HEK293 (cell line): ENCODE measurements around the gene NUDT9.

ENCODE experiments used
- CTCF ChIA-PET: fragments of 350-600 bp; formaldehyde crosslinking; extraction: SDS; loops from one replicate; lab custom pipeline; 2021; ENCODE audit warnings: antibody characterized with exemption; lab: Yijun Ruan, JAX
- POLR2A ChIA-PET: fragments of 300-600 bp; formaldehyde crosslinking; extraction: SDS; loops from one replicate; lab custom pipeline; 2020; ENCODE audit warnings: antibody characterized with exemption, inconsistent platforms; lab: Yijun Ruan, JAX
- H3K27ac ChIP-seq: fragments of 200-500 bp; sonication (Bioruptor generic); 2 replicates; pipeline ENCODE4 v1.5.1; 2014; ENCODE audit warnings: low read depth, low read length, control low read depth, inconsistent platforms; ENCODE audit errors: extremely low read depth
- H3K36me3 ChIP-seq, 2 experiments: fragments of 200-500 bp in 1 of 2; sonication (Bioruptor generic) in 1 of 2; 1 replicate in 1 of 2; 2 replicates in 1 of 2; pipeline ENCODE4 v1.5.1; 2014 to 2017; ENCODE audit warnings: inconsistent platforms in 2 of 2, low read length in 2 of 2; ENCODE audit not compliant: control insufficient read depth in 2 of 2, insufficient read depth in 1 of 2
- H3K4me1 ChIP-seq: fragments of 200-500 bp; sonication (Bioruptor generic); 2 replicates; pipeline ENCODE4 v1.5.1; 2014; ENCODE audit warnings: mild to moderate bottlenecking, low read length, inconsistent platforms; ENCODE audit not compliant: control insufficient read depth, insufficient read depth
- H3K4me3 ChIP-seq: 2 replicates; pipeline ENCODE4 v1.5.1; 2011; ENCODE audit warnings: low read depth, mild to moderate bottlenecking, control low read depth, low read length, moderate library complexity
- H3K9me3 ChIP-seq: fragments of 200-500 bp; sonication (Bioruptor generic); 2 replicates; pipeline ENCODE4 v1.5.1; 2014; ENCODE audit warnings: low read depth, low read length, inconsistent platforms; ENCODE audit not compliant: control insufficient read depth, insufficient read depth
- GFI1B ChIP-seq: fragments of 450-650 bp; formaldehyde crosslinking; IDR thresholded peaks from 2 replicates; pipeline ENCODE4 v1.5.1; 2016; ENCODE audit warnings: missing biosample characterization, missing genetic modification characterization
- GLIS2 ChIP-seq: fragments of 450-650 bp; formaldehyde crosslinking; IDR thresholded peaks from 2 replicates; pipeline ENCODE4 v1.5.1; 2016; ENCODE audit warnings: missing biosample characterization, missing genetic modification characterization
- KLF17 ChIP-seq: fragments of 450-650 bp; formaldehyde crosslinking; IDR thresholded peaks from 2 replicates; pipeline ENCODE4 v1.5.1; 2016; ENCODE audit warnings: missing biosample characterization, missing genetic modification characterization
- MYNN ChIP-seq: fragments of 450-650 bp; formaldehyde crosslinking; IDR thresholded peaks from 2 replicates; pipeline ENCODE4 v1.5.1; 2016; ENCODE audit warnings: missing biosample characterization, missing genetic modification characterization, borderline replicate concordance
- PRDM4 ChIP-seq: fragments of 450-650 bp; formaldehyde crosslinking; IDR thresholded peaks from 2 replicates; pipeline ENCODE4 v1.5.1; 2017; ENCODE audit warnings: missing biosample characterization, missing genetic modification characterization
- ZBTB1 ChIP-seq: fragments of 450-650 bp; formaldehyde crosslinking; IDR thresholded peaks from 2 replicates; pipeline ENCODE4 v1.5.1; 2016; ENCODE audit warnings: missing biosample characterization, missing genetic modification characterization
- ZBTB26 ChIP-seq: fragments of 450-650 bp; formaldehyde crosslinking; optimal IDR thresholded peaks from 2 replicates; pipeline ENCODE3; 2016; ENCODE audit warnings: missing biosample characterization, mild to moderate bottlenecking, missing genetic modification characterization
- ZFP3 ChIP-seq: fragments of 450-650 bp; formaldehyde crosslinking; IDR thresholded peaks from 2 replicates; pipeline ENCODE4 v1.5.1; 2016; ENCODE audit warnings: low read depth, missing biosample characterization, missing genetic modification characterization
- ZFP69B ChIP-seq: fragments of 450-650 bp; formaldehyde crosslinking; IDR thresholded peaks from 2 replicates; pipeline ENCODE4 v1.5.1; 2016; ENCODE audit warnings: missing biosample characterization, missing genetic modification characterization
- ZNF140 ChIP-seq: fragments of 450-650 bp; formaldehyde crosslinking; IDR thresholded peaks from 2 replicates; pipeline ENCODE4 v1.5.1; 2016; ENCODE audit warnings: missing biosample characterization, missing genetic modification characterization
- ZNF335 ChIP-seq: fragments of 450-650 bp; formaldehyde crosslinking; conservative IDR thresholded peaks from 2 replicates; pipeline ENCODE4 v1.5.1; 2016; ENCODE audit warnings: missing biosample characterization, missing genetic modification characterization
- ZNF366 ChIP-seq: fragments of 450-650 bp; formaldehyde crosslinking; conservative IDR thresholded peaks from 2 replicates; pipeline ENCODE4 v1.5.1; 2016; ENCODE audit warnings: missing biosample characterization, missing genetic modification characterization
- ZNF398 ChIP-seq: fragments of 450-650 bp; formaldehyde crosslinking; IDR thresholded peaks from 2 replicates; pipeline ENCODE4 v1.5.1; 2017; ENCODE audit warnings: missing biosample characterization, missing genetic modification characterization
- ZNF580 ChIP-seq: fragments of 450-650 bp; formaldehyde crosslinking; IDR thresholded peaks from 2 replicates; pipeline ENCODE4 v1.5.1; 2016; ENCODE audit warnings: missing biosample characterization, missing genetic modification characterization
- ZNF629 ChIP-seq: fragments of 450-650 bp; formaldehyde crosslinking; IDR thresholded peaks from 2 replicates; pipeline ENCODE4 v1.5.1; 2017; ENCODE audit warnings: missing biosample characterization, missing genetic modification characterization
- ZNF707 ChIP-seq: fragments of 450-650 bp; formaldehyde crosslinking; IDR thresholded peaks from 2 replicates; pipeline ENCODE4 v1.5.1; 2016; ENCODE audit warnings: missing biosample characterization, missing genetic modification characterization
- ZNF777 ChIP-seq: fragments of 450-650 bp; formaldehyde crosslinking; IDR thresholded peaks from 2 replicates; pipeline ENCODE4 v1.5.1; 2017; ENCODE audit warnings: missing biosample characterization, missing genetic modification characterization, borderline replicate concordance

The NUDT9 gene

GRCh38 chr4:87420276-87420830 lies 2.0 kb upstream of the NUDT9 start (continued):
- no peak for TF ChIP-seq KLF17 (tag by site-specific recombination)
- TF ChIP-seq, all 188 proteins: peak for 0

- Histone ChIP-seq H3K9me3 (no peaks in the 10 kb centered on the region), H3K4me3 (peak overlapping the region; percentile 71), H3K27ac (peak overlapping the region; percentile 88), H3K4me1 (no peaks in the 10 kb centered on the region), H3K36me3 (no peaks in the 10 kb centered on the region)
- ChIA-PET CTCF (interaction anchor here (1.2 kb wide), 1 partner anchor 47 kb away, joined by 3 read pairs; no protein-coding TSS in a partner anchor), POLR2A (interaction anchor here (0.6 to 1.4 kb wide), 4 partner anchors 13 to 401 kb away, joined by 3 to 22 read pairs (median 7); partner anchors contain the start of gene HSD17B11)
- TF ChIP-seq ZBTB26 (tag by site-specific recombination) (no peak), GFI1B (tag by site-specific recombination) (no peak), ZNF707 (tag by site-specific recombination) (no peak), ZNF580 (tag by site-specific recombination) (no peak), GLIS2 (tag by site-specific recombination) (no peak), ZNF398 (tag by site-specific recombination) (peak; percentile 35; the same call in 1 of the 2 replicates), ZFP3 (no peak), ZNF366 (peak; percentile 13; the same call in 1 of the 2 replicates), ZNF777 (tag by site-specific recombination) (no peak), ZFP69B (tag by site-specific recombination) (no peak), ZNF335 (tag by site-specific recombination) (peak; percentile 46), ZNF140 (tag by site-specific recombination) (no peak), ZBTB1 (tag by site-specific recombination) (no peak), ZNF629 (tag by site-specific recombination) (no peak), PRDM4 (no peak), MYNN (tag by site-specific recombination) (no peak)
Observed at GRCh38 chr4:87423317-87424098, 1.1 kb downstream of the NUDT9 start.
